SU-DHL-6 (cell line): Measurements from ENCODE around the gene PTPRCAP.
A peak's percentile ranks its signal among the peaks of the same experiment; 100 is the strongest.

ENCODE experiments used
- H2AFZ ChIP-seq: fragments of 200-600 bp; sonication (generic); 2 replicates; pipeline ENCODE4 v1.6.1; 2014; ENCODE audit warnings: low read depth, mild to moderate bottlenecking, moderate library complexity, mixed read lengths, antibody characterized with exemption, low read length; ENCODE audit not compliant: severe bottlenecking
- H3F3A ChIP-seq: fragments of 200-600 bp; shearing (Covaris generic); 2 replicates; pipeline ENCODE4 v1.6.0; 2016; ENCODE audit warnings: antibody characterized with exemption, mild to moderate bottlenecking; ENCODE audit not compliant: insufficient read depth
- H3K27ac ChIP-seq: fragments of 200-600 bp; sonication (generic); 2 replicates; pipeline ENCODE4 v1.5.1; 2016; ENCODE audit warnings: low read depth, mild to moderate bottlenecking, low read length, moderate library complexity, mixed read lengths
- H3K27me3 ChIP-seq: fragments of 200-600 bp; sonication (generic), shearing (Covaris generic); 2 replicates; pipeline ENCODE4 v1.6.0; 2014; ENCODE audit warnings: mild to moderate bottlenecking, low read length
- H3K36me3 ChIP-seq: fragments of 200-600 bp; sonication (generic); 2 replicates; pipeline ENCODE4 v1.6.1; 2014; ENCODE audit warnings: mild to moderate bottlenecking, low read length, mixed read lengths
- H3K4me2 ChIP-seq: fragments of 300-600, 200-600 bp; shearing (Covaris generic), sonication (generic); 2 replicates; pipeline ENCODE4 v1.6.0; 2014; ENCODE audit warnings: low read length, low read depth, mild to moderate bottlenecking; ENCODE audit not compliant: poor library complexity, severe bottlenecking
- H3K4me3 ChIP-seq: fragments of 200-600 bp; sonication (generic); 2 replicates; pipeline ENCODE4 v1.5.1; 2014; ENCODE audit warnings: antibody characterized with exemption, low read length, mild to moderate bottlenecking, mixed read lengths; ENCODE audit not compliant: insufficient read depth, poor library complexity, severe bottlenecking
- H3K79me2 ChIP-seq: fragments of 200-600 bp; sonication (generic); 2 replicates; pipeline ENCODE4 v1.6.1; 2014; ENCODE audit warnings: mild to moderate bottlenecking, low read length, moderate library complexity; ENCODE audit not compliant: insufficient read depth
- H3K9ac ChIP-seq: fragments of 200-600 bp; sonication (generic); 2 replicates; pipeline ENCODE4 v1.7.0; 2014; ENCODE audit warnings: mild to moderate bottlenecking, low read length
- H3K9me2 ChIP-seq: fragments of 200-600 bp; sonication (generic); replicated peaks from 2 replicates; pipeline ENCODE4 v1.6.1; 2014; ENCODE audit warnings: low read length; ENCODE audit not compliant: insufficient read depth
- H3K9me3 ChIP-seq: fragments of 200-600 bp; sonication (generic); 2 replicates; pipeline ENCODE4 v1.6.1; 2014; ENCODE audit warnings: low read length, mixed read lengths; ENCODE audit not compliant: insufficient read depth
- H4K20me1 ChIP-seq: fragments of 200-600 bp; sonication (generic); 2 replicates; pipeline ENCODE4 v1.6.1; 2014; ENCODE audit warnings: low read depth, mild to moderate bottlenecking, antibody characterized with exemption, low read length, moderate library complexity, mixed read lengths
- EZH2phosphoT487 ChIP-seq: fragments of 200-600 bp; sonication (generic), shearing (Covaris generic); conservative IDR thresholded peaks from 2 replicates; pipeline ENCODE4 v1.6.1; 2018; ENCODE audit warnings: mild to moderate bottlenecking, antibody characterized with exemption, low read length, moderate library complexity, mixed read lengths
- TF ChIP-seq, protein P1 (sequence below): fragments of 200-600 bp; sonication (generic); IDR thresholded peaks from one replicate; pipeline ENCODE4 v1.5.1; 2017; ENCODE audit warnings: antibody characterized with exemption, mild to moderate bottlenecking, low read length, moderate library complexity; ENCODE audit not compliant: insufficient read depth, poor library complexity, severe bottlenecking

Gene PTPRCAP

DNA sequence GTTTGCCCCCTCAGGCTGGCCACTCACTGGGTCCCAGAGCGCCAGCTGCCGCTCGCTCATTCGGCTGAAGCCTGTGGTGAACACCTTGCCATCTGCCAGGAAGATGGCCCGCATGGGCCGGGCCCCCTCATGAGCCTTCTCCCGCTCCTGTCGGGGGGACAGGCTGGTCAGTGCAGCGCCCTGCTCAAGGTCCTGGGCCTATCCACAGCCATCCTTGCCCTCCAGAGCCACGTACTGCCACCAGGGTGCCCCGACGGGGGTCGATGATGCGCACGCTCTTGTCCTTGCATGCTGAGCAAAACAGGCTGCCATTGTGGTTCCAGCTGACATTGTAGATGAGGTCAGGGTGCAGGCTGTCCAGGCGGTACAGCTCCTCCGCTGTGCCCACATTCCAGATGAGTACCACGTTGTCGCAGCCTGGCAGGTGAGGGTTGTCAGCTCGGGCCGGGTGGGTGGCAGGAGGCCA lies 3.6 kb upstream of the PTPRCAP start:
- H4K20me1 ChIP-seq = no peaks in the 10 kb centered on the region
- H3K4me2 ChIP-seq = peak overlapping the region; percentile 99
- H2AFZ ChIP-seq = no peak overlapping the region
- no peaks in the 10 kb centered on the region for H3K36me3 ChIP-seq
- no peak overlapping the region for H3K4me3 ChIP-seq
- H3K9ac ChIP-seq = peak overlapping the region; percentile 100
- H3F3A ChIP-seq = peaks cover 86% of the 10 kb centered on the region
- H3K9me2 ChIP-seq = no peaks in the 10 kb centered on the region
- TF ChIP-seq, protein P1, sequence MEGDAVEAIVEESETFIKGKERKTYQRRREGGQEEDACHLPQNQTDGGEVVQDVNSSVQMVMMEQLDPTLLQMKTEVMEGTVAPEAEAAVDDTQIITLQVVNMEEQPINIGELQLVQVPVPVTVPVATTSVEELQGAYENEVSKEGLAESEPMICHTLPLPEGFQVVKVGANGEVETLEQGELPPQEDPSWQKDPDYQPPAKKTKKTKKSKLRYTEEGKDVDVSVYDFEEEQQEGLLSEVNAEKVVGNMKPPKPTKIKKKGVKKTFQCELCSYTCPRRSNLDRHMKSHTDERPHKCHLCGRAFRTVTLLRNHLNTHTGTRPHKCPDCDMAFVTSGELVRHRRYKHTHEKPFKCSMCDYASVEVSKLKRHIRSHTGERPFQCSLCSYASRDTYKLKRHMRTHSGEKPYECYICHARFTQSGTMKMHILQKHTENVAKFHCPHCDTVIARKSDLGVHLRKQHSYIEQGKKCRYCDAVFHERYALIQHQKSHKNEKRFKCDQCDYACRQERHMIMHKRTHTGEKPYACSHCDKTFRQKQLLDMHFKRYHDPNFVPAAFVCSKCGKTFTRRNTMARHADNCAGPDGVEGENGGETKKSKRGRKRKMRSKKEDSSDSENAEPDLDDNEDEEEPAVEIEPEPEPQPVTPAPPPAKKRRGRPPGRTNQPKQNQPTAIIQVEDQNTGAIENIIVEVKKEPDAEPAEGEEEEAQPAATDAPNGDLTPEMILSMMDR = no peak
- no peak for TF ChIP-seq EZH2phosphoT487
- H3K79me2 ChIP-seq = peaks cover 24% of the 10 kb centered on the region; the same call in 1 of the 2 replicates
- peak overlapping the region; percentile 100 for H3K27ac ChIP-seq
- H3K27me3 ChIP-seq = no peaks in the 10 kb centered on the region
- no peaks in the 10 kb centered on the region for H3K9me3 ChIP-seq

DNA sequence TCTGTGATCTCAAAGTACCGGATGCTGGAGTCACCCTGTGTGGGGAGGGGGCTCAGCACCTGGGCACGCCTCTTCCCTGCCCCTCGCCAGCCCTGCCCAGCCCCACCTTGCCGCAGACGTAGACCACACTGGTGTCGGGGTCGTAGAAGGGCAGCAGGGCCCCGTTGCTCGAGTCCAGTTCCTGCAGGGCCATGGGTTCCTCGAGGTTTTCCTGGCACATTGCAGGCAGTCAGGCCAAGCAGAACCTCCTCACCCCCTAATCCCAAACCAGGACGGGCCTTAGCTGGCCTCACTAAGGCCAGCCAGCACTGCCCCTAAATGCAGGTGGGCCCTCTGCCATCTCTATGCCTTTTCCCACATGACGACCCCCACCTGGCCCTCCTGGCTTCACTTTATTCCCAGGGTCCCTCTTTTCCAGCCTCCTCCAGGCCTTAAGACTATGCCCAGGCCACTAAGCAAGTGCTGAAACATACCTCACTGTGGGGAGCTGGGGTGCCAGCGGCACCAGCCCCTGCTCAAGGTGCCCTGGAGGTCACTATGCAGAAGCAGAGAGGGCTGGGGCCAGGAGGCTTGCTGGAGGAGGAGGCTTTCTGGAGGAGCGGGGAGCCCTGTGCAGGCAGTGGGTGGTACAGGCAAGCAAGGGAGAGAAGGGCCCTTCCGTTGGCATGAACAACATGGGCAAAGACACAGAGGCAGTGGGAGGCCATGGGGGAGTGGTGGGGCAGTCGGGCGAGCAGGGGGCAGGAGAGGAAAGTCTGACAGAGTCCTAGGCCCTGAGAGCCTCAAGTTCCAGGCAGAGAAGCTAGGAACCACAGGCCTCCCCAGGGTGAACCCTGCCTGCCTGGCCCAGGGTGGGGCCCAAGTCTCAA lies 3.0 kb upstream of the PTPRCAP start:
- peak overlapping the region; percentile 99 for H3K4me2 ChIP-seq
- H3K36me3 ChIP-seq = no peaks in the 10 kb centered on the region
- TF ChIP-seq, protein P1 = no peak
- TF ChIP-seq EZH2phosphoT487 = no peak
- H3K27me3 ChIP-seq = no peaks in the 10 kb centered on the region
- peaks cover 24% of the 10 kb centered on the region; the same call in 1 of the 2 replicates for H3K79me2 ChIP-seq
- no peaks in the 10 kb centered on the region for H4K20me1 ChIP-seq
- peak overlapping the region; percentile 100 for H3K9ac ChIP-seq
- H2AFZ ChIP-seq = no peak overlapping the region
- no peaks in the 10 kb centered on the region for H3K9me2 ChIP-seq
- peak overlapping the region; percentile 100 for H3K27ac ChIP-seq
- peak overlapping the region; percentile 96 for H3K4me3 ChIP-seq
- peaks cover 87% of the 10 kb centered on the region for H3F3A ChIP-seq
- H3K9me3 ChIP-seq = no peaks in the 10 kb centered on the region

DNA sequence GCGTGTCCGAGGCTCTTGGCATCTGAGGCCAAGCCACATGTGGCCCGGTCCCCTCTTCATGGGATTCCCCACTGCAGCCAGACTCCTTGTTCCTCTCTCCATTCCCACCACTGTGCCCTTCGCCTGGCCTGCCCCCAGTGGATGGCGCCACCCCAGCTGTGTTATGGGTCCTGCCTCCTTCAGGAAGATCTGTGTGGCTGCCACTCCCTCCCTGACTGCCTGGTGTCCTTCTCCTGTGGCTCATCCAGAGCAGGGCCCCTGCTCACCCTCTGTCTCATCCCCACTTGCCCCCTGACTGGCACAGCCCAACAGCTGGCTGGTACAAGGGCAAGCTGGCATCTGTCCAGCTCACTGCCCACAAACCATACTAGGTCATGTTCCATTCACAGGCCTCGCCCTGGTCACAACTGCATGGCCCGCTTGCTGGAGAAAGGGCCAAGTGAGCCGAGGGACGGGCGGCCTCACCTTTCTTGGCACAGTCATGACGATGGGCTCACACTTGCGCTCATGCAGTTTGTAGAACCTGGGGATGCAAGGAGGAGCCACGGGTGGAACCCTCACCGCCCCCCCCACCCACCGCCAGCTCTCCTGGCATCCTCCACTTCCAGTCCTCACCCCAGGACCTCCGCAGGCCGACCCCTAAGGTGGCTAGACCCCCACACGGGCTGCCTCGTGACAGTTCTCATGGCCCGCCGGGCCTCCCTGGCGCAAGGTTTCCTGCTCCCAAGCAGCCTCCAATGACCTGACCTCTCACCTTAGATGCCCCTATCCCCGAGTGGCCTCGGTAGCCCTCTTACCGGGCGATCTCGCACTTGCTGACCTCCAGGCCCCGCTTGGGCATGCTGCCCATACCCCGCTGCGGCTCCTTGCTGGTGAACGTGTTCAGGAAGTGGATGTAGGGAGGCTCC lies 2.1 kb upstream of the PTPRCAP start:
- Histone ChIP-seq H3K9me2 (no peaks in the 10 kb centered on the region), H3K4me2 (peak overlapping the region; percentile 99), H3K4me3 (peak overlapping the region; percentile 96), H2AFZ (no peak overlapping the region), H3K36me3 (no peaks in the 10 kb centered on the region), H3K79me2 (peaks cover 24% of the 10 kb centered on the region; the same call in 1 of the 2 replicates), H3K27me3 (no peaks in the 10 kb centered on the region), H3K9me3 (no peaks in the 10 kb centered on the region), H3K9ac (peak overlapping the region; percentile 100), H3K27ac (peak overlapping the region; percentile 100), H3F3A (peaks cover 87% of the 10 kb centered on the region), H4K20me1 (no peaks in the 10 kb centered on the region)
- TF ChIP-seq, protein P1 = peak; percentile 22
- TF ChIP-seq EZH2phosphoT487 = no peak
